ENCODE results near the gene SIGLEC8.

- no peak for TF ChIP-seq PKNOX1 (IDR thresholded peaks at IDR 0.05)
- TF ChIP-seq HDGF (IDR thresholded peaks at IDR 0.05; ENCODE audit: borderline replicate concordance): no peak
- TF ChIP-seq SP1 (IDR thresholded peaks at IDR 0.05): no peak
- TF ChIP-seq ELF4 (IDR thresholded peaks at IDR 0.05): no peak
- no peak for TF ChIP-seq FOXK2 (IDR thresholded peaks at IDR 0.05)
- no peak for TF ChIP-seq ARNT (IDR thresholded peaks at IDR 0.05)
- no peak for TF ChIP-seq TARDBP (IDR thresholded peaks at IDR 0.05)
- no peak for TF ChIP-seq FOXA1 (IDR thresholded peaks at IDR 0.05)
Observed at GRCh38 chr19:51441410-51442390, 16.6 kb downstream of the SIGLEC8 start.
